ENCODE data around the gene ZFAND3.

GRCh38 chr6:37818536-37819176 lies 871 bp upstream of the ZFAND3 start:
- TF ChIP-seq YY1 (IDR thresholded peaks at IDR 0.05; ENCODE audit: insufficient read depth, insufficient read length) (no peak), ZNF274 (IDR thresholded peaks at IDR 0.05; ENCODE audit: low read depth, low read length) (no peak)

Data from NT2/D1 (cell line).